CD14-positive monocyte (primary cell): ENCODE measurements around the gene IGSF8. TPM values are rescaled to one million over a fixed set of nuclear protein-coding genes. Genes with fewer than 3 reads are reported as not detected.

Source experiments
- DNase-seq, 3 donors: peaks; one replicate each; pipeline ENCODE4 v3.0.0-alpha.2; 2011 to 2022
- H2AFZ ChIP-seq: 2 replicates; pipeline ENCODE4 v1.6.0; 2012; ENCODE audit warnings: mild to moderate bottlenecking, low read depth, low read length, inconsistent platforms; ENCODE audit not compliant: insufficient read depth, poor library complexity, severe bottlenecking
- H3K27ac ChIP-seq, 2 donors: 1 replicate in 1 of 2; 2 replicates in 1 of 2; pipeline ENCODE4 v1.5.1; 2012 to 2013; ENCODE audit warnings: low read length in 2 of 2, control low read depth in 1 of 2, inconsistent platforms in 1 of 2, low read depth in 1 of 2, mild to moderate bottlenecking in 1 of 2
- H3K27me3 ChIP-seq, 2 donors: one replicate each; pipeline versions ENCODE4 v1.6.0 to v1.6.1; 2011 to 2013; ENCODE audit warnings: low read length in 2 of 2; ENCODE audit not compliant: control insufficient read depth in 2 of 2, insufficient read depth in 2 of 2
- H3K36me3 ChIP-seq, 2 donors: replicated peaks in 1 of 2; 1 replicate in 1 of 2; 2 replicates in 1 of 2; pipeline versions ENCODE4 v1.5.1 to v1.6.1; 2012 to 2013; ENCODE audit warnings: low read length in 2 of 2, control low read depth in 1 of 2, inconsistent platforms in 1 of 2, mild to moderate bottlenecking in 1 of 2; ENCODE audit not compliant: insufficient read depth in 2 of 2, control insufficient read depth in 1 of 2
- H3K4me1 ChIP-seq, 2 donors: 1 replicate in 1 of 2; 2 replicates in 1 of 2; pipeline versions ENCODE4 v1.5.1 to v1.6.1; 2012 to 2013; ENCODE audit warnings: low read length in 2 of 2, control low read depth in 1 of 2, inconsistent platforms in 1 of 2, mild to moderate bottlenecking in 1 of 2, moderate library complexity in 1 of 2; ENCODE audit not compliant: insufficient read depth in 2 of 2, control insufficient read depth in 1 of 2
- H3K4me2 ChIP-seq: replicated peaks from 2 replicates; pipeline ENCODE3; 2012; ENCODE audit warnings: low read length, moderate library complexity, mild to moderate bottlenecking; ENCODE audit not compliant: poor library complexity, severe bottlenecking; ENCODE audit errors: extremely low read depth
- H3K4me3 ChIP-seq, 3 experiments: fragments of 200-600 bp in 1 of 3; sonication (generic) in 1 of 3; replicated peaks in 1 of 3; 1 replicate in 2 of 3; 2 replicates in 1 of 3; pipeline ENCODE4 v1.5.1; 2011 to 2013; ENCODE audit warnings: low read length in 3 of 3, mild to moderate bottlenecking in 3 of 3, control low read depth in 2 of 3, low read depth in 2 of 3, inconsistent platforms in 1 of 3, moderate library complexity in 1 of 3
- H3K79me2 ChIP-seq: 2 replicates; pipeline ENCODE4 v1.6.0; 2012; ENCODE audit warnings: mild to moderate bottlenecking, control low read depth, inconsistent platforms, low read length, moderate library complexity; ENCODE audit not compliant: insufficient read depth
- H3K9ac ChIP-seq: 2 replicates; pipeline ENCODE4 v1.6.0; 2017; ENCODE audit warnings: low read length, mild to moderate bottlenecking; ENCODE audit not compliant: insufficient read depth, poor library complexity, severe bottlenecking
- H3K9me3 ChIP-seq, 2 donors: replicated peaks in 1 of 2; 1 replicate in 1 of 2; 2 replicates in 1 of 2; pipeline versions ENCODE4 v1.5.1 to v1.6.1; 2012 to 2013; ENCODE audit warnings: low read length in 2 of 2, control low read depth in 1 of 2; ENCODE audit not compliant: control insufficient read depth in 1 of 2, insufficient read depth in 1 of 2
- H4K20me1 ChIP-seq: 2 replicates; pipeline ENCODE4 v1.6.0; 2012; ENCODE audit warnings: mild to moderate bottlenecking, low read length, control low read depth, moderate library complexity; ENCODE audit not compliant: insufficient read depth
- H3K27ac Mint-ChIP-seq, 7 donors: one replicate each; pipeline ENCODE4 v1.8.0; 2020; ENCODE audit warnings: mild to moderate bottlenecking in 7 of 7, mixed read lengths in 7 of 7, moderate library complexity in 6 of 7, inconsistent platforms in 2 of 7
- H3K27me3 Mint-ChIP-seq, 3 donors: one replicate each; pipeline ENCODE4 v1.8.0; 2021 to 2022; ENCODE audit warnings: low read depth in 3 of 3, mild to moderate bottlenecking in 3 of 3, mixed read lengths in 3 of 3, moderate library complexity in 3 of 3, inconsistent platforms in 1 of 3
- H3K36me3 Mint-ChIP-seq, 2 donors: one replicate each; pipeline ENCODE4 v1.8.0; 2020; ENCODE audit warnings: mixed read lengths in 2 of 2, inconsistent platforms in 1 of 2, mild to moderate bottlenecking in 1 of 2
- H3K4me1 Mint-ChIP-seq: one replicate; pipeline ENCODE4 v1.8.0; 2020; ENCODE audit warnings: mild to moderate bottlenecking, mixed read lengths
- H3K4me3 Mint-ChIP-seq, 2 donors: one replicate each; pipeline ENCODE4 v1.8.0; 2020; ENCODE audit warnings: mild to moderate bottlenecking in 2 of 2, mixed read lengths in 2 of 2, moderate library complexity in 1 of 2
- H3K9me3 Mint-ChIP-seq, 7 donors: one replicate each; pipeline ENCODE4 v1.8.0; 2020 to 2022; ENCODE audit warnings: mixed read lengths in 7 of 7, mild to moderate bottlenecking in 6 of 7, moderate library complexity in 6 of 7, inconsistent platforms in 2 of 7
- CTCF ChIP-seq: fragments of 200-600 bp; IDR thresholded peaks from one replicate; pipeline ENCODE4 v1.8.0; 2022; ENCODE audit warnings: antibody characterized with exemption, mild to moderate bottlenecking
- WGBS: methylation state at CpG from one replicate; pipeline ENCODE4 v1.1.5; 2013; ENCODE audit warnings: missing lambda C conversion rate; ENCODE audit not compliant: insufficient coverage; 5-methylcytosine and 5-hydroxymethylcytosine counted together
- intact Hi-C, 2 donors: fragments of 100-400 bp; cut with micrococcal nuclease; formaldehyde crosslinking; loops; one replicate each; pipeline versions ENCODE4 v1.15.0 to v1.15.1; 2023
- polyA plus RNA-seq, 3 donors: library from polyadenylated mRNA; depleted of rRNA in 1 of 3; unstranded in 2 of 3; stranded (reverse) in 1 of 3; fragments of 300-500 nt in 2 of 3; fragments of >200 nt in 1 of 3; fragmentation: Illumina TruSeq in 2 of 3; gene quantifications; 1 replicate in 2 of 3; 2 replicates in 1 of 3; pipeline ENCODE4 v1.2.3, GENCODE V29; 2012 to 2021

Gene IGSF8
- polyA plus RNA-seq, 3 donors: 9.6 to 23.9 (median 10.8) TPM

- no peak overlapping the region for H3K27ac ChIP-seq
- H3K4me2 ChIP-seq: no peak overlapping the region
- peaks cover 14 to 19% (median 17%) of the 10 kb centered on the region in 3 donors for H3K27me3 Mint-ChIP-seq
- H4K20me1 ChIP-seq: no peaks in the 10 kb centered on the region
- peaks cover 0 to 5% of the 10 kb centered on the region in 2 donors for H3K27me3 ChIP-seq
- no peaks in the 10 kb centered on the region for H3K79me2 ChIP-seq
- WGBS: no CpG with 5 or more reads among the region's 2 CpGs
- TF ChIP-seq CTCF: no peak
- no peak overlapping the region for H2AFZ ChIP-seq
- peaks cover 7 to 9% of the 10 kb centered on the region in 2 donors for H3K4me1 ChIP-seq
- no peak overlapping the region for H3K27ac Mint-ChIP-seq
- no peak overlapping the region for H3K4me3 Mint-ChIP-seq
- intact Hi-C loops: no loop called here
- no peaks in the 10 kb centered on the region for H3K9me3 ChIP-seq
- H3K9ac ChIP-seq: no peak overlapping the region
- H3K36me3 Mint-ChIP-seq: no peaks in the 10 kb centered on the region
- H3K4me3 ChIP-seq: no peak overlapping the region
- H3K36me3 ChIP-seq: no peaks in the 10 kb centered on the region
- H3K9me3 Mint-ChIP-seq: no peaks in the 10 kb centered on the region
- DNase-seq: no peak
- H3K4me1 Mint-ChIP-seq: no peaks in the 10 kb centered on the region
Observed at GRCh38 chr1:160058087-160058486, 40.3 kb downstream of the IGSF8 start.

- Histone ChIP-seq H3K4me1 (no peaks in the 10 kb centered on the region), H3K9ac (no peak overlapping the region), H3K9me3 (no peaks in the 10 kb centered on the region), H3K36me3 (no peaks in the 10 kb centered on the region), H3K4me2 (no peak overlapping the region), H3K4me3 (no peak overlapping the region), H2AFZ (no peak overlapping the region), H3K27me3 (peaks cover 5 to 6% of the 10 kb centered on the region in 2 donors), H3K79me2 (no peaks in the 10 kb centered on the region), H3K27ac (no peak overlapping the region), H4K20me1 (no peaks in the 10 kb centered on the region)
- DNase-seq: no peak
- no peak overlapping the region for H3K27ac Mint-ChIP-seq
- no peak for TF ChIP-seq CTCF
- H3K27me3 Mint-ChIP-seq: peaks cover 19 to 21% (median 20%) of the 10 kb centered on the region in 3 donors
- no CpG with 5 or more reads among the region's 1 CpG for WGBS
- intact Hi-C loops: no loop called here
- no peaks in the 10 kb centered on the region for H3K9me3 Mint-ChIP-seq
- no peak overlapping the region for H3K4me3 Mint-ChIP-seq
- no peaks in the 10 kb centered on the region for H3K4me1 Mint-ChIP-seq
- no peaks in the 10 kb centered on the region for H3K36me3 Mint-ChIP-seq
Observed at GRCh38 chr1:160056648-160057169, 41.7 kb downstream of the IGSF8 start.
